Hepatocyte (in vitro differentiated cells): ENCODE measurements around the gene PGAP2. TPM values are rescaled to one million over a fixed set of nuclear protein-coding genes. Genes with fewer than 3 reads are reported as not detected.
A peak's percentile ranks its signal among the peaks of the same experiment; 100 is the strongest.
"Not testable (repeated sequence)": the region's sequence is repeated elsewhere in the genome, so short reads cannot be mapped to it uniquely, and the experiment has no call there.

ENCODE experiments used
- DNase-seq: peaks from one replicate; pipeline ENCODE4 v3.0.0-alpha.2; 2016; ENCODE audit warnings: low spot score
- H2AFZ ChIP-seq: fragments of 200-600 bp; sonication (generic); 2 replicates; pipeline ENCODE4 v1.6.0; 2016; ENCODE audit warnings: antibody characterized with exemption, mild to moderate bottlenecking
- H3K27ac ChIP-seq: fragments of 200-600 bp; sonication (generic); 2 replicates; pipeline ENCODE4 v1.5.1; 2016; ENCODE audit warnings: mild to moderate bottlenecking
- H3K27me3 ChIP-seq: fragments of 200-600 bp; sonication (generic); 2 replicates; pipeline ENCODE4 v1.6.1; 2016
- H3K36me3 ChIP-seq: fragments of 200-600 bp; sonication (generic); replicated peaks from 2 replicates; pipeline ENCODE4 v1.5.1; 2016; ENCODE audit warnings: low read depth; ENCODE audit not compliant: insufficient read depth
- H3K4me1 ChIP-seq: fragments of 200-600 bp; sonication (generic); 2 replicates; pipeline ENCODE4 v1.5.1; 2016; ENCODE audit warnings: mild to moderate bottlenecking, moderate library complexity; ENCODE audit not compliant: insufficient read depth
- H3K4me2 ChIP-seq: fragments of 200-600 bp; sonication (generic); 2 replicates; pipeline ENCODE4 v1.6.0; 2016
- H3K4me3 ChIP-seq: fragments of 200-600 bp; sonication (generic); 2 replicates; pipeline ENCODE4 v1.5.1; 2016; ENCODE audit warnings: mild to moderate bottlenecking
- H3K79me2 ChIP-seq: fragments of 200-600 bp; sonication (generic); 2 replicates; pipeline ENCODE4 v1.6.0; 2017; ENCODE audit warnings: mild to moderate bottlenecking
- H3K9me2 ChIP-seq: fragments of 200-600 bp; sonication (generic); replicated peaks from 2 replicates; pipeline ENCODE4 v1.6.0; 2017; ENCODE audit warnings: mild to moderate bottlenecking; ENCODE audit not compliant: insufficient read depth
- H3K9me3 ChIP-seq: fragments of 200-600 bp; sonication (generic); 2 replicates; pipeline ENCODE4 v1.5.1; 2016; ENCODE audit warnings: low read depth, mild to moderate bottlenecking
- H4K20me1 ChIP-seq: fragments of 200-600 bp; sonication (generic); 2 replicates; pipeline ENCODE4 v1.6.0; 2016; ENCODE audit warnings: mild to moderate bottlenecking; ENCODE audit not compliant: insufficient read depth, poor library complexity, severe bottlenecking
- EZH2 ChIP-seq: fragments of 200-600 bp; sonication (generic); IDR thresholded peaks from 2 replicates; pipeline ENCODE4 v1.6.1; 2016; ENCODE audit warnings: antibody characterized with exemption, mild to moderate bottlenecking, borderline replicate concordance
- EZH2phosphoT487 ChIP-seq: fragments of 200-600 bp; sonication (generic); IDR thresholded peaks from one replicate; pipeline ENCODE4 v1.6.1; 2018; ENCODE audit warnings: antibody characterized with exemption, mild to moderate bottlenecking, low read depth, moderate library complexity; ENCODE audit not compliant: unreplicated experiment, severe bottlenecking
- WGBS: methylation state at CpG from one replicate; pipeline ENCODE4 v1.1.6; 2016; ENCODE audit warnings: low lambda C conversion rate; ENCODE audit errors: missing lambda C conversion rate; 5-methylcytosine and 5-hydroxymethylcytosine counted together
- polyA plus RNA-seq: library from polyadenylated mRNA; unstranded; fragments of >200 nt; fragmentation: Nextera tagmentation; extraction: Ambion mirVana; gene quantifications from 2 replicates; pipeline ENCODE4 v1.2.1, GENCODE V29; 2016
- total RNA-seq: library from RNA; depleted of rRNA; stranded (reverse); fragments of >200 nt; gene quantifications from 2 replicates; pipeline ENCODE4 v1.2.3, GENCODE V29; 2014
- TF ChIP-seq, protein P1 (sequence below): fragments of 200-600 bp; sonication (generic); IDR thresholded peaks from 2 replicates; pipeline ENCODE4 v1.5.1; 2016; ENCODE audit warnings: antibody characterized with exemption, mild to moderate bottlenecking; ENCODE audit not compliant: poor library complexity

PGAP2 gene
- total and polyA plus RNA-seq, 2 experiments from 2014 or later, result 20.3 to 37.6 TPM

DNA sequence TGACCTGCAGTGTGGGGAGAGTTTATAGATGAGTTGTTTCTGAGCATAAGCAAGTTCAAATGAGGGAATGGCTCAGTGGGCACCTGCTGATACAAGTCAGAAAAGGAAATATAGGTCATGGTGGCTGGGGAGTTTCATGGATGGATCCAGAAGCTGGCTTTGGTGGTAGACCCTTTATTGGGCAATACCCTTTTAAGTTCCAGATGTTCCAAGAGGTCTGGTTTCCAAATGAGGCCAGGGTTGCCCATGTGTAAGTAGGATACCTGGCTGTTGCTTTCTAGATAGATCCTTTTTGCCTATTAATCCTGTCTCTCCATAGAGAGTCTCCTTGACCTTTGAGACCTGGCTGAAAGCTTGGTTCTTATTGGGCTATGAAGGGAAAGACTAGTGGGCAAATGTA lies 49.3 kb downstream of the PGAP2 start:
- Histone ChIP-seq H3K27ac (no peak overlapping the region), H4K20me1 (no peaks in the 10 kb centered on the region), H3K4me3 (no peak overlapping the region), H3K27me3 (no peaks in the 10 kb centered on the region), H3K36me3 (no peaks in the 10 kb centered on the region), H2AFZ (no peak overlapping the region), H3K4me1 (peaks cover 18% of the 10 kb centered on the region), H3K79me2 (peaks cover 68% of the 10 kb centered on the region), H3K9me2 (no peaks in the 10 kb centered on the region), H3K4me2 (peak overlapping the region; percentile 99), H3K9me3 (no peaks in the 10 kb centered on the region)
- no peak for TF ChIP-seq EZH2
- TF ChIP-seq, protein P1, sequence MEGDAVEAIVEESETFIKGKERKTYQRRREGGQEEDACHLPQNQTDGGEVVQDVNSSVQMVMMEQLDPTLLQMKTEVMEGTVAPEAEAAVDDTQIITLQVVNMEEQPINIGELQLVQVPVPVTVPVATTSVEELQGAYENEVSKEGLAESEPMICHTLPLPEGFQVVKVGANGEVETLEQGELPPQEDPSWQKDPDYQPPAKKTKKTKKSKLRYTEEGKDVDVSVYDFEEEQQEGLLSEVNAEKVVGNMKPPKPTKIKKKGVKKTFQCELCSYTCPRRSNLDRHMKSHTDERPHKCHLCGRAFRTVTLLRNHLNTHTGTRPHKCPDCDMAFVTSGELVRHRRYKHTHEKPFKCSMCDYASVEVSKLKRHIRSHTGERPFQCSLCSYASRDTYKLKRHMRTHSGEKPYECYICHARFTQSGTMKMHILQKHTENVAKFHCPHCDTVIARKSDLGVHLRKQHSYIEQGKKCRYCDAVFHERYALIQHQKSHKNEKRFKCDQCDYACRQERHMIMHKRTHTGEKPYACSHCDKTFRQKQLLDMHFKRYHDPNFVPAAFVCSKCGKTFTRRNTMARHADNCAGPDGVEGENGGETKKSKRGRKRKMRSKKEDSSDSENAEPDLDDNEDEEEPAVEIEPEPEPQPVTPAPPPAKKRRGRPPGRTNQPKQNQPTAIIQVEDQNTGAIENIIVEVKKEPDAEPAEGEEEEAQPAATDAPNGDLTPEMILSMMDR, result no peak
- TF ChIP-seq EZH2phosphoT487, result no peak
- no peak for DNase-seq

DNA sequence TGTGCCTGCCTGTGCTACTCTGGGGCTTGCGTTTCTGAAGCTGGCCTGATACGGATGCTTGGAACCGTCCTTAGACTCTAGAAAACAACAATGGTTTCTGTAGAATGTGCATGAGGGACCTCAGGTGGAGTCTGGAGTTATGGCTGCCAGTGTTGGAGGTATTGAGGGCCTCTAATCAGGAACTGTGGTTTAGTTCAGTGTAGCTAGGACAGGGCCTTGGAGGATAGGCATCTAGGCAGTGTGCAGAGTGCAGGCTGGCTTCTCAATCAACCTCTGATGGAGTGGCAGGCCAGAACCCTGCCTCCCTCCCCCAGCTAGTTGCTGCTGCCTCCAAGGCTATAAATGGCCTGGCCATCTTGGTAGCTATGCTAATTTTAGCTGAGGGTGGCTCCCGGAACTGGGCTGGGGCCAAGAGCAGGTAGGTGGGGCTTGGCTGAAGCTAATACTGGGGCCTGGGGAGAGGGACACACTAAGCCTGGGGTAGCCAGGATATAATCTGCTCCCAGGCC lies 51.1 kb downstream of the PGAP2 start:
- no peaks in the 10 kb centered on the region for H3K9me2 ChIP-seq
- H3K79me2 ChIP-seq, result peaks cover 86% of the 10 kb centered on the region
- TF ChIP-seq EZH2 (no peak), EZH2phosphoT487 (no peak)
- TF ChIP-seq, protein P1, result no peak
- no peaks in the 10 kb centered on the region for H3K9me3 ChIP-seq
- peaks cover 16% of the 10 kb centered on the region for H3K4me1 ChIP-seq
- no peaks in the 10 kb centered on the region for H3K27me3 ChIP-seq
- no peaks in the 10 kb centered on the region for H4K20me1 ChIP-seq
- DNase-seq, result no peak
- H3K4me2 ChIP-seq, result no peak overlapping the region
- H2AFZ ChIP-seq, result no peak overlapping the region
- H3K36me3 ChIP-seq, result no peaks in the 10 kb centered on the region
- H3K4me3 ChIP-seq, result no peak overlapping the region
- no peak overlapping the region for H3K27ac ChIP-seq
- 81% methylated on average over 4 of the region's 4 CpGs for WGBS

DNA sequence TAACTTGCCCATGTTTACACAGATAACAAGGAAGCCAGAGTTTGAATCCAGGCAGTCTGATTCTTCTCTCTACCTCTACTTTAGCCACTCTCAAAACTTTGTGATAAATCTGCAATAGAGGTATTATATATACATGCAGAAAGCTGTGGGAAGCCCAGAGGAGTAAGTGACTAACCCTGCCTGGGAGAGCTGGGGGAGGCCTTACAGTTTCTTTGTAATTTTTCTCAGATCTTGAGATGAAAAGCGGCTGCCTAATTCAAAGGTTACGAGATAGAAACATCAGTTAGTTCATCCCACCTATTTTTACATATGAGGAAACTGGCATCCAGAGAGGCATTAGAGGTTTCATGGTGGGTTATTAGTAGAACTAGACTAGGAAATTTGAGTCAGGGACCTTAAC lies 52.0 kb downstream of the PGAP2 start:
- Histone ChIP-seq H3K36me3 (no peaks in the 10 kb centered on the region), H3K9me2 (no peaks in the 10 kb centered on the region), H3K4me3 (no peak overlapping the region), H3K9me3 (no peaks in the 10 kb centered on the region), H3K27ac (no peak overlapping the region), H3K79me2 (peaks cover 95% of the 10 kb centered on the region), H3K27me3 (no peaks in the 10 kb centered on the region), H2AFZ (no peak overlapping the region), H3K4me1 (peaks cover 15% of the 10 kb centered on the region), H4K20me1 (no peaks in the 10 kb centered on the region), H3K4me2 (no peak overlapping the region)
- no peak for TF ChIP-seq EZH2
- TF ChIP-seq EZH2phosphoT487, result no peak
- TF ChIP-seq, protein P1, result no peak
- no peak for DNase-seq
- WGBS, result 85% methylated on average over 2 of the region's 2 CpGs

DNA sequence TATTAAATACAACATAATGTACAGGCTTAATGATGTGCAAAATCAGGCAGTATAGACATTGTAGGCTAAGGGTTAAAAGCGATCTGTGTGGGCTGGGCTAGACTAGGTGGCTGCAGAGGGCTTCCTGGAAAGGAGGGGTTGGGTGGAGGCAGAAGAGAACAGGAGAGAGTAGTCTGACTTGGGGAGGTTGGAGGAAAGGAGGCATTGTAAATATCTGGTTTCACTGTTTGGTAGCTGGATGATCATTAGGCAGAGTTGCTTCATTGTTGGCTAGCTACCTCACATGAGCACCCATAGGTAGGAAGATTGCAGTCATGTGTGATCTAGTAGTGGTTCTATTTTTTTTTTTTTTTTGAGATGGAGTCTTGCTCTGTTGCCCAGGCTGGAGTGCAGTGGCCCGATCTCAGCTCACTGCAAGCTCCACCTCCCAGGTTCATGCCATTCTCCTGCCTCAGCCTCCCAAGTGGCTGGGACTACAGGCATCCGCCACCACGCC lies 52.6 kb downstream of the PGAP2 start:
- Histone ChIP-seq H3K4me1 (peaks cover 21% of the 10 kb centered on the region), H3K79me2 (peaks cover 96% of the 10 kb centered on the region)
- H3K9me2 ChIP-seq, DNase-seq, H3K9me3 ChIP-seq, H3K36me3 ChIP-seq, H3K4me3 ChIP-seq, H2AFZ ChIP-seq, H3K27me3 ChIP-seq, H3K4me2 ChIP-seq, H4K20me1 ChIP-seq, H3K27ac ChIP-seq: not testable (repeated sequence)
- WGBS, result 79% methylated on average over 4 of the region's 4 CpGs
